Thyroid gland (tissue), 4 donors: Measurements from ENCODE around the gene C12orf42.

ENCODE experiments used
- POLR2A ChIP-seq, 2 donors: fragments of 450-650 bp; IDR thresholded peaks; one replicate each; pipeline ENCODE4 v1.6.1; 2017; ENCODE audit warnings: antibody characterized with exemption in 2 of 2, mild to moderate bottlenecking in 2 of 2, moderate library complexity in 1 of 2
- TF ChIP-seq, protein P1 (sequence below), 6 experiments: fragments of 200-600 bp in 3 of 6; fragments of 450-650 bp in 3 of 6; sonication (generic) in 3 of 6; IDR thresholded peaks; one replicate each; pipeline ENCODE4 v1.5.1; 2016 to 2019; ENCODE audit warnings: antibody characterized with exemption in 6 of 6, mild to moderate bottlenecking in 2 of 6, inconsistent platforms in 1 of 6, moderate library complexity in 1 of 6

DNA sequence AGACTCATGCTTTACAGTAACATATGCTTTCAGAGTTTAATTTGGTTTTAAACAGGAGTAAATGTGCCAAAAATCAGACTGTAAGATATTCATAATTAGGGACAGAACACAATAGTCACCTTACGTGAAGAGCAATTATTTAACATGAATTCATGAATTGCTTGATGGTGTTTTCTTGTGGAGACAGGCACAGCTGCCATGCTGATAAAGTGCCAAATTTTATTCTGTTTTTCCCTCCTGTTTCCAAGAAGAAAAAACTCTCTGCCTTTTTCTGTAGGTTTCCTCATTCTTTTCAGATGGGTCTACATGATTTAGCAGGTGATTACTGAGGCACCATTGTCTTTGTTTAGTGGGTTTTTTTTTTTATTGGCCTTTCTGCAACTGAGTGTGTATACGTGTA, 80.1 kb downstream of the C12orf42 start:
- TF ChIP-seq, protein P1, sequence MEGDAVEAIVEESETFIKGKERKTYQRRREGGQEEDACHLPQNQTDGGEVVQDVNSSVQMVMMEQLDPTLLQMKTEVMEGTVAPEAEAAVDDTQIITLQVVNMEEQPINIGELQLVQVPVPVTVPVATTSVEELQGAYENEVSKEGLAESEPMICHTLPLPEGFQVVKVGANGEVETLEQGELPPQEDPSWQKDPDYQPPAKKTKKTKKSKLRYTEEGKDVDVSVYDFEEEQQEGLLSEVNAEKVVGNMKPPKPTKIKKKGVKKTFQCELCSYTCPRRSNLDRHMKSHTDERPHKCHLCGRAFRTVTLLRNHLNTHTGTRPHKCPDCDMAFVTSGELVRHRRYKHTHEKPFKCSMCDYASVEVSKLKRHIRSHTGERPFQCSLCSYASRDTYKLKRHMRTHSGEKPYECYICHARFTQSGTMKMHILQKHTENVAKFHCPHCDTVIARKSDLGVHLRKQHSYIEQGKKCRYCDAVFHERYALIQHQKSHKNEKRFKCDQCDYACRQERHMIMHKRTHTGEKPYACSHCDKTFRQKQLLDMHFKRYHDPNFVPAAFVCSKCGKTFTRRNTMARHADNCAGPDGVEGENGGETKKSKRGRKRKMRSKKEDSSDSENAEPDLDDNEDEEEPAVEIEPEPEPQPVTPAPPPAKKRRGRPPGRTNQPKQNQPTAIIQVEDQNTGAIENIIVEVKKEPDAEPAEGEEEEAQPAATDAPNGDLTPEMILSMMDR (IDR thresholded peaks at IDR 0.05), result no peak
- no peak for TF ChIP-seq POLR2A (IDR thresholded peaks at IDR 0.05)
